CD4-positive, alpha-beta memory T cell (primary cell): Measurements from ENCODE around the gene TUBE1. TPM values are rescaled to one million over a fixed set of nuclear protein-coding genes. Genes with fewer than 3 reads are reported as not detected.
A peak's percentile ranks its signal among the peaks of the same experiment; 100 is the strongest.

ENCODE experiments used
- CTCF ChIA-PET: fragments of 350-600 bp; sonication (Branson Sonifier 250); formaldehyde crosslinking; loops from one replicate; lab custom pipeline; 2021; ENCODE audit warnings: inconsistent platforms; ENCODE audit not compliant: partially characterized antibody; lab: Charles Lee
- POLR2A ChIA-PET: fragments of 350-600 bp; sonication (Branson Sonifier 250); formaldehyde crosslinking; loops from one replicate; lab custom pipeline; 2021; ENCODE audit not compliant: partially characterized antibody; lab: Charles Lee
- DNase-seq, 5 donors: peaks; one replicate each; pipeline versions ENCODE4 v3.0.0 to v3.0.0-alpha.2; 2020 to 2022; ENCODE audit warnings: mixed read lengths in 1 of 5
- H3K27ac ChIP-seq: one replicate; pipeline ENCODE4 v1.7.0; 2013; ENCODE audit warnings: low read depth, low read length
- H3K27me3 ChIP-seq: 2 replicates; pipeline ENCODE4 v1.7.0; 2013; ENCODE audit warnings: mild to moderate bottlenecking, low read length, moderate library complexity; ENCODE audit not compliant: insufficient read depth
- H3K36me3 ChIP-seq: 2 replicates; pipeline ENCODE4 v1.7.0; 2013; ENCODE audit warnings: mild to moderate bottlenecking, low read length, moderate library complexity; ENCODE audit not compliant: insufficient read depth
- H3K4me1 ChIP-seq: 2 replicates; pipeline ENCODE4 v1.7.0; 2013; ENCODE audit warnings: mild to moderate bottlenecking, low read length, moderate library complexity; ENCODE audit not compliant: insufficient read depth
- H3K4me3 ChIP-seq, 2 donors: one replicate each; pipeline ENCODE4 v1.7.0; 2013; ENCODE audit warnings: low read length in 2 of 2, mild to moderate bottlenecking in 1 of 2
- H3K9me3 ChIP-seq, 2 donors: one replicate each; pipeline ENCODE4 v1.7.0; 2013; ENCODE audit warnings: low read length in 2 of 2, control low read depth in 1 of 2; ENCODE audit not compliant: control insufficient read depth in 1 of 2
- H3K27ac Mint-ChIP-seq, 7 donors: one replicate each; pipeline ENCODE4 v1.8.0; 2020 to 2021; ENCODE audit warnings: mixed read lengths in 7 of 7, mild to moderate bottlenecking in 6 of 7, inconsistent platforms in 3 of 7, moderate library complexity in 3 of 7
- H3K27me3 Mint-ChIP-seq, 2 donors: one replicate each; pipeline ENCODE4 v1.8.0; 2020 to 2021; ENCODE audit warnings: mixed read lengths in 2 of 2
- H3K36me3 Mint-ChIP-seq, 2 donors: one replicate each; pipeline ENCODE4 v1.8.0; 2020 to 2021; ENCODE audit warnings: mixed read lengths in 2 of 2, inconsistent platforms in 1 of 2, mild to moderate bottlenecking in 1 of 2
- H3K4me1 Mint-ChIP-seq, 4 donors: one replicate each; pipeline ENCODE4 v1.8.0; 2020 to 2021; ENCODE audit warnings: mixed read lengths in 4 of 4, mild to moderate bottlenecking in 1 of 4
- H3K4me3 Mint-ChIP-seq, 8 donors: one replicate each; pipeline ENCODE4 v1.8.0; 2020 to 2021; ENCODE audit warnings: mixed read lengths in 8 of 8, mild to moderate bottlenecking in 7 of 8, moderate library complexity in 6 of 8, inconsistent platforms in 3 of 8
- H3K9me3 Mint-ChIP-seq, 8 donors: one replicate each; pipeline ENCODE4 v1.8.0; 2020 to 2021; ENCODE audit warnings: mixed read lengths in 8 of 8, mild to moderate bottlenecking in 5 of 8, inconsistent platforms in 3 of 8, moderate library complexity in 1 of 8
- intact Hi-C: fragments of 100-400 bp; cut with micrococcal nuclease; formaldehyde crosslinking; loops from one replicate; pipeline ENCODE4 v1.15.1; 2023
- polyA plus RNA-seq, 2 donors: library from polyadenylated mRNA; unstranded; fragments of 300-500 nt; fragmentation: Illumina TruSeq; gene quantifications; one replicate each; pipeline ENCODE4 v1.2.3, GENCODE V29; 2021
- total RNA-seq, 2 experiments: library from RNA; stranded (reverse); gene quantifications; one replicate each; pipeline ENCODE4 v1.2.3, GENCODE V29; 2021

TUBE1 gene
- total and polyA plus RNA-seq, 4 experiments from 2014 or later = 15.6 to 45.2 (median 29.8) TPM

GRCh38 chr6:112030961-112031660, 56.2 kb downstream of the TUBE1 start:
- H3K27ac ChIP-seq = no peak overlapping the region
- peaks cover 0 to 5% (median 0%) of the 10 kb centered on the region in 8 donors for H3K9me3 Mint-ChIP-seq
- CTCF ChIA-PET = interaction anchor here (1.0 to 4.3 kb wide), 5 partner anchors 11 to 38 kb away, joined by 3 to 32 read pairs (median 4); no protein-coding TSS in a partner anchor
- peaks cover 64 to 91% (median 79%) of the 10 kb centered on the region in 4 donors for H3K4me1 Mint-ChIP-seq
- H3K4me3 Mint-ChIP-seq = peak overlapping the region in 3 of 8 donors; percentile 3 to 69 (median 40)
- peaks cover 87% of the 10 kb centered on the region for H3K4me1 ChIP-seq
- H3K27ac Mint-ChIP-seq = peak overlapping the region; percentile 5 to 98 (median 84)
- POLR2A ChIA-PET = interaction anchor here (0.5 to 0.6 kb wide), 2 partner anchors 272 to 1041 kb away, joined by 3 to 4 read pairs; no protein-coding TSS in a partner anchor
- no peak overlapping the region for H3K4me3 ChIP-seq
- intact Hi-C loops = no loop called here
- no peaks in the 10 kb centered on the region for H3K36me3 ChIP-seq
- DNase-seq = no peak
- H3K27me3 Mint-ChIP-seq = no peaks in the 10 kb centered on the region
- H3K36me3 Mint-ChIP-seq = peaks cover 0 to 3% of the 10 kb centered on the region in 2 donors
- H3K9me3 ChIP-seq = no peaks in the 10 kb centered on the region
- no peaks in the 10 kb centered on the region for H3K27me3 ChIP-seq

DNA sequence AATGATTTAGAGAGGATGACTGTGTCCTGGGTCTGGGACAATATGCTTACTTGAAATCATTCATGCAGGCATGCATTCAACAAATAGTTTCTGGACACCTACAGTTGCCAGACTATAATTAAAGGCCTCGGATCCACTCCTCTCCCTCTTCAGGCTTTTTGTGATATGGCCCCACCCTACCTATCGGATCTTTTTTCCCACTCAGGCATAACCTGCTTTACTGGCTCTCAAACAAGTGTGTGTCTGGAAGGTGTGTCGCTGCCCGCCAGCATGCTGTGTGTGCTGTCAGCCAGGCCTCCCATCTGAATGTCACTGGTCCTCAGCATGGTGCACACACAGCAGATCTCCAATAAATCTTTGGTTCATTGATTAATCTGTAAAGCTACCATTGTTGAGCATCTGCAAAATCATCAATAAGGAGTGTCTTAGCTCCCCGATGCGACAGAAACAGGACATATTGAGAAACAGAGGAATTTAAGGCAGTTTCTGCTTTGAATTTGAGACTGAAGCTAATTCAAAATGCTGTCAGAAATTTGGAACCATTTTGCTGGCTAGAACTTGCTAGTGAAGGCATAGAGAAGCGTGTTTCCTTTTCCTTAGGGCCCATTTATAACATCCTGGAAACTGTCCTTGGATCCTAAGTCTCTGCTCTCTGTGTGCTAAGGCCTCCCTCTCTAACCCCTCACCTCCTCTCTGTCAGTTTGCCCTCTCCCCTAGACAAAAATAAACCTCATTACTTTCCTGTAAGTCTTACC, 56.9 kb downstream of the TUBE1 start:
- Histone ChIP-seq H3K4me1 (peaks cover 87% of the 10 kb centered on the region), H3K27me3 (no peaks in the 10 kb centered on the region), H3K27ac (no peak overlapping the region), H3K36me3 (no peaks in the 10 kb centered on the region), H3K4me3 (no peak overlapping the region), H3K9me3 (no peaks in the 10 kb centered on the region)
- peaks cover 0 to 3% of the 10 kb centered on the region in 2 donors for H3K36me3 Mint-ChIP-seq
- ChIA-PET CTCF (interaction anchor here (1.0 to 4.3 kb wide), 3 partner anchors 10 to 37 kb away, joined by 3 to 32 read pairs (median 4); no protein-coding TSS in a partner anchor), POLR2A (no interaction called here)
- H3K9me3 Mint-ChIP-seq = peaks cover 0 to 5% (median 0%) of the 10 kb centered on the region in 8 donors
- H3K27me3 Mint-ChIP-seq = no peaks in the 10 kb centered on the region
- intact Hi-C loops = no loop called here
- H3K27ac Mint-ChIP-seq = peak overlapping the region; percentile 58 to 98 (median 94)
- H3K4me1 Mint-ChIP-seq = peaks cover 60 to 87% (median 73%) of the 10 kb centered on the region in 4 donors
- no peak for DNase-seq
- peak overlapping the region in 4 of 8 donors; percentile 37 to 69 (median 44) for H3K4me3 Mint-ChIP-seq

DNA sequence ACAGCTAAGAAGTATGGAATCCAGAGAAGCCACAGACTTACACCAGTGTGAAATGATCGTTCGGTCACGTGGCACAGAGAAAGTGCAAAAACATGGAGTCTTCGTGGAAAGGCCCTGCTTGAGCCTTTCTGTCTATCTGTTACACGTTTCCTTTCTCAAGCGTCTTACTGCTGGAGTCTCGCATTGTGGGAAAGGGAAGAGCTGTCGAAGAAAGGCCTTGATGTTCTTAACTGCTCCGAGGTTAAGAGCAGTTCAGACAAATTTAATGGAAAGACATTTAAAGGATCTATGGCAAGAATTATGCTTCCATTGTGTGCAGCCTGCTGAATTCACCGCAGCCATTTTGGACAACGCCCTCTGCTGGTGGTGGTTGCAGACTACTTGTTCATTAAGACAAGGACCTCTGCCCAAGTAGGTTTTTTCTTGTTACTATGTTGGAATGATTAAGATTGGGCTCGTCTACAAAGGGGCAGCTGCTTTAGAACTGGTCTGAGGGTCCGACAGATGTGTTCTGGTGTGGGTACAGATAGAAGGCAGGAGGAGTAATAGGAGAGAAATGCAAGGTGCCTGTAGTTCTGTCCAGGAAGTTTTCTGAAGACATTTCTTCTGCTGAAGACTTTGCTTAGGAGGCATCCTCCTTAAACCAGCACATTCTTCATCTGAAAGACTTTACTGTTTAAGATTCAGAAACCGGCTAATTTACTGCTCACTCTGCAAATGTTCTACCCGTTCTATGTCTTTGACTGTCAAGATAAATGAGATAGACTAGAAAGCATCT, 58.0 kb downstream of the TUBE1 start:
- peaks cover 0 to 6% (median 5%) of the 10 kb centered on the region in 8 donors for H3K9me3 Mint-ChIP-seq
- H3K36me3 ChIP-seq = no peaks in the 10 kb centered on the region
- H3K4me1 ChIP-seq = peaks cover 76% of the 10 kb centered on the region
- ChIA-PET POLR2A (interaction anchor here (0.8 to 4.7 kb wide), 14 partner anchors 13 to 319 kb away, joined by 3 to 85 read pairs (median 6); partner anchors contain the start of gene FYN), CTCF (interaction anchor here (0.6 to 5.0 kb wide), 20 partner anchors 8 to 773 kb away, joined by 3 to 184 read pairs (median 5); a partner anchor contains a TSS)
- no peaks in the 10 kb centered on the region for H3K27me3 ChIP-seq
- H3K27ac Mint-ChIP-seq = peak overlapping the region; percentile 84 to 98 (median 94)
- DNase-seq = peak; percentile 36 to 62 (median 43)
- H3K4me1 Mint-ChIP-seq = peaks cover 55 to 79% (median 68%) of the 10 kb centered on the region in 4 donors
- H3K27me3 Mint-ChIP-seq = no peaks in the 10 kb centered on the region
- intact Hi-C loops = loop anchor here (1.0 kb wide), 2 partner anchors 19 to 319 kb away; no protein-coding TSS in a partner anchor
- H3K9me3 ChIP-seq = no peaks in the 10 kb centered on the region
- H3K27ac ChIP-seq = peak overlapping the region; percentile 61
- peak overlapping the region in 7 of 8 donors; percentile 35 to 91 (median 74) for H3K4me3 Mint-ChIP-seq
- peaks cover 0 to 7% of the 10 kb centered on the region in 2 donors for H3K36me3 Mint-ChIP-seq
- H3K4me3 ChIP-seq = no peak overlapping the region

GRCh38 chr6:112027942-112028674, 59.2 kb downstream of the TUBE1 start:
- no peaks in the 10 kb centered on the region for H3K36me3 ChIP-seq
- ChIA-PET CTCF (interaction anchor here (1.0 to 5.0 kb wide), 19 partner anchors 8 to 769 kb away, joined by 3 to 184 read pairs (median 4); a partner anchor contains a TSS), POLR2A (interaction anchor here (0.7 to 4.7 kb wide), 18 partner anchors 9 to 318 kb away, joined by 3 to 85 read pairs (median 6); partner anchors contain the start of gene FYN)
- H3K9me3 Mint-ChIP-seq = peaks cover 3 to 14% (median 10%) of the 10 kb centered on the region in 8 donors
- H3K9me3 ChIP-seq = no peaks in the 10 kb centered on the region
- H3K27ac Mint-ChIP-seq = peak overlapping the region; percentile 84 to 98 (median 94)
- intact Hi-C loops = loop anchor here (1.0 kb wide), 2 partner anchors 11 to 15 kb away; no protein-coding TSS in a partner anchor
- peaks cover 67% of the 10 kb centered on the region for H3K4me1 ChIP-seq
- H3K27ac ChIP-seq = peak overlapping the region; percentile 61
- peak overlapping the region; percentile 49 to 91 (median 74) for H3K4me3 Mint-ChIP-seq
- H3K27me3 Mint-ChIP-seq = no peaks in the 10 kb centered on the region
- H3K4me1 Mint-ChIP-seq = peaks cover 47 to 69% (median 59%) of the 10 kb centered on the region in 4 donors
- H3K27me3 ChIP-seq = no peaks in the 10 kb centered on the region
- peaks cover 3 to 14% of the 10 kb centered on the region in 2 donors for H3K36me3 Mint-ChIP-seq
- H3K4me3 ChIP-seq = peak overlapping the region in 1 of 2 donors; percentile 5
- DNase-seq = peak; percentile 79 to 85 (median 83)

GRCh38 chr6:112026933-112027332, 60.3 kb downstream of the TUBE1 start:
- H3K9me3 Mint-ChIP-seq = peaks cover 3 to 14% (median 10%) of the 10 kb centered on the region in 8 donors
- intact Hi-C loops = no loop called here
- DNase-seq = no peak
- H3K27me3 ChIP-seq = no peaks in the 10 kb centered on the region
- H3K36me3 ChIP-seq = no peaks in the 10 kb centered on the region
- peak overlapping the region; percentile 84 to 98 (median 94) for H3K27ac Mint-ChIP-seq
- peak overlapping the region in 1 of 2 donors; percentile 1 for H3K4me3 ChIP-seq
- no peaks in the 10 kb centered on the region for H3K27me3 Mint-ChIP-seq
- H3K4me1 ChIP-seq = peaks cover 70% of the 10 kb centered on the region
- peaks cover 53 to 76% (median 63%) of the 10 kb centered on the region in 4 donors for H3K4me1 Mint-ChIP-seq
- CTCF ChIA-PET = interaction anchor here (0.7 to 5.0 kb wide), 6 partner anchors 10 to 768 kb away, joined by 3 to 184 read pairs (median 8); a partner anchor contains a TSS
- H3K4me3 Mint-ChIP-seq = peak overlapping the region in 4 of 8 donors; percentile 34 to 91 (median 59)
- H3K27ac ChIP-seq = peak overlapping the region; percentile 61
- POLR2A ChIA-PET = interaction anchor here (0.7 to 4.7 kb wide), 9 partner anchors 9 to 268 kb away, joined by 3 to 85 read pairs (median 6); partner anchors contain the start of gene TUBE1
- peaks cover 3 to 14% of the 10 kb centered on the region in 2 donors for H3K36me3 Mint-ChIP-seq
- H3K9me3 ChIP-seq = no peaks in the 10 kb centered on the region
